IMR-90 (cell line): ENCODE data around the gene PTPRU. TPM values are rescaled to one million over a fixed set of nuclear protein-coding genes. Genes with fewer than 3 reads are reported as not detected.

Experiments
- ATAC-seq: fragments of 200-7000 bp; cut with Tn5 transposase; 2 replicates; pipeline ENCODE4 v1.9.1; 2020; ENCODE audit warnings: low read depth, mild to moderate bottlenecking, moderate library complexity
- BruUV-seq: library from RNA; stranded (reverse); fragments of 400-500 nt; replicated peaks from 2 replicates; lab custom pipeline; 2021; lab: Mats Ljungman, UMichigan
- CTCF ChIA-PET: fragments of 300-600 bp; formaldehyde crosslinking; extraction: SDS; loops from one replicate; lab custom pipeline; 2021; ENCODE audit warnings: antibody characterized with exemption; lab: Yijun Ruan, JAX
- POLR2A ChIA-PET: fragments of 300-600 bp; sonication (Branson Sonifier 250); formaldehyde crosslinking; loops from one replicate; lab custom pipeline; 2022; ENCODE audit warnings: antibody characterized with exemption; ENCODE audit not compliant: unreplicated experiment; lab: Charles Lee
- DNase-seq: peaks from one replicate; pipeline ENCODE4 v3.0.0; 2013
- H2AFZ ChIP-seq: replicated peaks from 2 replicates; pipeline ENCODE3; 2013; ENCODE audit warnings: low read length, mild to moderate bottlenecking; ENCODE audit not compliant: poor library complexity
- H2AK5ac ChIP-seq: 2 replicates; pipeline ENCODE4 v1.6.1; 2013; ENCODE audit warnings: low read depth, low read length, inconsistent platforms
- H2AK9ac ChIP-seq: replicated peaks from 2 replicates; pipeline ENCODE3; 2013; ENCODE audit warnings: mild to moderate bottlenecking, low read depth, low read length, moderate library complexity; ENCODE audit not compliant: poor library complexity
- H2BK120ac ChIP-seq: 2 replicates; pipeline ENCODE4 v1.6.1; 2013; ENCODE audit warnings: low read depth, low read length, inconsistent platforms
- H2BK15ac ChIP-seq: 3 replicates; pipeline ENCODE4 v1.6.1; 2013; ENCODE audit warnings: low read depth, low read length, inconsistent platforms
- H2BK20ac ChIP-seq: 2 replicates; pipeline ENCODE4 v1.6.1; 2013; ENCODE audit warnings: low read depth, mild to moderate bottlenecking, inconsistent platforms, low read length, moderate library complexity
- H2BK5ac ChIP-seq: 2 replicates; pipeline ENCODE4 v1.6.1; 2013; ENCODE audit warnings: mild to moderate bottlenecking, low read depth, low read length, inconsistent platforms; ENCODE audit not compliant: poor library complexity, severe bottlenecking
- H3K14ac ChIP-seq: replicated peaks from 2 replicates; pipeline ENCODE4 v1.6.1; 2013; ENCODE audit warnings: low read depth, low read length, inconsistent platforms
- H3K18ac ChIP-seq: 2 replicates; pipeline ENCODE4 v1.6.1; 2013; ENCODE audit warnings: low read depth, low read length, control low read depth
- H3K23ac ChIP-seq: 2 replicates; pipeline ENCODE4 v1.6.1; 2013; ENCODE audit warnings: low read depth, low read length, inconsistent platforms
- H3K27ac ChIP-seq: 2 replicates; pipeline ENCODE4 v1.5.1; 2013; ENCODE audit warnings: mild to moderate bottlenecking, control low read depth, low read length; ENCODE audit not compliant: insufficient read depth
- H3K27me3 ChIP-seq: 2 replicates; pipeline ENCODE4 v1.6.1; 2013; ENCODE audit warnings: low read length; ENCODE audit not compliant: control insufficient read depth, insufficient read depth
- H3K36me3 ChIP-seq: 2 replicates; pipeline ENCODE4 v1.6.1; 2013; ENCODE audit warnings: low read length, mixed read lengths; ENCODE audit not compliant: control insufficient read depth, insufficient read depth
- H3K4ac ChIP-seq: 2 replicates; pipeline ENCODE4 v1.6.1; 2013; ENCODE audit warnings: low read depth, low read length, inconsistent platforms
- H3K4me1 ChIP-seq: 2 replicates; pipeline ENCODE4 v1.6.1; 2013; ENCODE audit warnings: low read length, mixed read lengths; ENCODE audit not compliant: control insufficient read depth, insufficient read depth
- H3K4me2 ChIP-seq: 2 replicates; pipeline ENCODE4 v1.6.1; 2013; ENCODE audit warnings: low read depth, mild to moderate bottlenecking, control low read depth, low read length, moderate library complexity
- H3K4me3 ChIP-seq: 2 replicates; pipeline ENCODE4 v1.5.1; 2013; ENCODE audit warnings: low read depth, mild to moderate bottlenecking, control low read depth, low read length, moderate library complexity; ENCODE audit not compliant: insufficient read depth
- H3K56ac ChIP-seq: 2 replicates; pipeline ENCODE4 v1.6.1; 2013; ENCODE audit warnings: low read length, inconsistent platforms; ENCODE audit not compliant: insufficient read depth; ENCODE audit errors: extremely low read depth
- H3K79me1 ChIP-seq, 2 experiments: 2 replicates each; pipeline ENCODE4 v1.6.1; 2013; ENCODE audit warnings: low read length in 2 of 2, inconsistent platforms in 1 of 2, low read depth in 1 of 2
- H3K9ac ChIP-seq: 2 replicates; pipeline ENCODE4 v1.6.1; 2013; ENCODE audit warnings: low read depth, low read length, control low read depth
- H3K9me1 ChIP-seq: 2 replicates; pipeline ENCODE4 v1.6.1; 2013; ENCODE audit warnings: low read length, inconsistent platforms; ENCODE audit not compliant: insufficient read depth
- H3K9me3 ChIP-seq: 2 replicates; pipeline ENCODE4 v1.6.1; 2013; ENCODE audit warnings: low read length; ENCODE audit not compliant: control insufficient read depth, insufficient read depth
- H4K20me1 ChIP-seq: 2 replicates; pipeline ENCODE4 v1.6.1; 2013; ENCODE audit warnings: low read length, inconsistent platforms; ENCODE audit not compliant: insufficient read depth
- H4K5ac ChIP-seq: 2 replicates; pipeline ENCODE4 v1.6.1; 2013; ENCODE audit warnings: mild to moderate bottlenecking, low read depth, low read length, control low read depth
- H4K8ac ChIP-seq, 2 experiments: 2 replicates each; pipeline ENCODE4 v1.6.1; 2013; ENCODE audit warnings: low read depth in 2 of 2, low read length in 2 of 2, control low read depth in 1 of 2, inconsistent platforms in 1 of 2
- H4K91ac ChIP-seq: 2 replicates; pipeline ENCODE4 v1.6.1; 2013; ENCODE audit warnings: low read depth, low read length, inconsistent platforms; ENCODE audit not compliant: insufficient read depth
- BHLHE40 ChIP-seq: fragments of 150-350 bp; IDR thresholded peaks from 2 replicates; pipeline ENCODE4 v1.6.1; 2016; ENCODE audit warnings: mild to moderate bottlenecking, low read depth, low read length
- CEBPB ChIP-seq: IDR thresholded peaks from 2 replicates; pipeline ENCODE4 v1.6.1; 2012; ENCODE audit warnings: low read depth, low read length, improper control_type of control experiment
- CHD1 ChIP-seq: IDR thresholded peaks from 2 replicates; pipeline ENCODE4 v1.6.1; 2012; ENCODE audit warnings: low read depth, low read length, improper control_type of control experiment
- CTCF ChIP-seq: conservative IDR thresholded peaks from 2 replicates; pipeline ENCODE4 v1.5.1; 2012; ENCODE audit warnings: mild to moderate bottlenecking, low read depth, low read length, improper control_type of control experiment
- FOS ChIP-seq: fragments of 150-350 bp; IDR thresholded peaks from 2 replicates; pipeline ENCODE4 v1.6.1; 2016; ENCODE audit warnings: low read depth, low read length
- MAFK ChIP-seq: IDR thresholded peaks from 2 replicates; pipeline ENCODE4 v1.6.1; 2012; ENCODE audit warnings: low read depth, low read length, improper control_type of control experiment
- MAZ ChIP-seq: IDR thresholded peaks from 2 replicates; pipeline ENCODE4 v1.6.1; 2012; ENCODE audit warnings: low read depth, mild to moderate bottlenecking, low read length, improper control_type of control experiment, moderate library complexity, borderline replicate concordance
- MXI1 ChIP-seq: IDR thresholded peaks from 2 replicates; pipeline ENCODE4 v1.6.1; 2012; ENCODE audit warnings: low read depth, mild to moderate bottlenecking, low read length, moderate library complexity, borderline replicate concordance
- NFE2L2 ChIP-seq: fragments of 150-350 bp; IDR thresholded peaks from 2 replicates; pipeline ENCODE4 v1.6.1; 2016; ENCODE audit warnings: low read depth, mild to moderate bottlenecking, low read length
- POLR2A ChIP-seq: IDR thresholded peaks from 2 replicates; pipeline ENCODE4 v1.6.1; 2012; ENCODE audit warnings: mild to moderate bottlenecking, low read depth, low read length
- RAD21 ChIP-seq: IDR thresholded peaks from 2 replicates; pipeline ENCODE4 v1.6.1; 2012; ENCODE audit warnings: low read length, improper control_type of control experiment
- RCOR1 ChIP-seq: IDR thresholded peaks from 2 replicates; pipeline ENCODE4 v1.6.1; 2012; ENCODE audit warnings: mild to moderate bottlenecking, low read length, improper control_type of control experiment; ENCODE audit not compliant: insufficient replicate concordance
- RFX5 ChIP-seq: IDR thresholded peaks from 2 replicates; pipeline ENCODE4 v1.8.0; 2012; ENCODE audit warnings: low read depth, mild to moderate bottlenecking, low read length, moderate library complexity
- SMC3 ChIP-seq: fragments of 150-350 bp; IDR thresholded peaks from 2 replicates; pipeline ENCODE4 v1.6.1; 2016; ENCODE audit warnings: low read depth, mild to moderate bottlenecking, antibody characterized with exemption, low read length, moderate library complexity
- WGBS, 2 experiments: methylation state at CpG; one replicate each; pipeline versions ENCODE4 v1.1.5 to v1.1.7; 2013; ENCODE audit warnings: missing lambda C conversion rate in 2 of 2; ENCODE audit not compliant: insufficient read length in 1 of 2; ENCODE audit errors: extremely low coverage in 2 of 2; 5-methylcytosine and 5-hydroxymethylcytosine counted together
- dilution Hi-C: fragments of 300-500 bp; cut with HindIII; formaldehyde crosslinking; loops from one replicate; pipeline ENCODE4 v1.14.3; 2018; ENCODE audit warnings: low sequenced_read_pairs; ENCODE audit not compliant: unreplicated experiment
- in situ Hi-C: fragments of 300-500 bp; cut with MboI; formaldehyde crosslinking; loops from 3 replicates; pipeline ENCODE4 v1.14.3; 2019; ENCODE audit warnings: low sequenced_read_pairs, inconsistent platforms, mixed read lengths
- intact Hi-C: fragments of 100-400 bp; cut with micrococcal nuclease; formaldehyde crosslinking; loops from 2 replicates; pipeline ENCODE4 v1.10.0; 2022
- polyA plus RNA-seq, 3 experiments: library from polyadenylated mRNA; depleted of rRNA; stranded (reverse); fragments of >200 nt; gene quantifications; 2 replicates each; pipeline ENCODE4 v1.2.3, GENCODE V29; 2012; ENCODE audit warnings: low replicate concordance in 1 of 3
- total RNA-seq: library from RNA; depleted of rRNA; stranded (reverse); fragments of >200 nt; gene quantifications from 2 replicates; pipeline ENCODE4 v1.2.3, GENCODE V29; 2012

PTPRU gene
- total and polyA plus RNA-seq, 2 of the 4 experiments (the other 2 are of a cell fraction): 7.0 to 10.7 TPM

GRCh38 chr1:29224356-29224837 is 11.9 kb upstream of the PTPRU start:
- no peak overlapping the region for H3K9ac ChIP-seq
- WGBS, 2 experiments: 100% methylated on average over 2 of the region's 5 CpGs; no CpG with 5 or more reads in 1 of the 2 experiments
- dilution Hi-C loops: no loop called here
- H4K91ac ChIP-seq: no peak overlapping the region
- H3K4me3 ChIP-seq: no peak overlapping the region
- peaks cover 26 to 27% of the 10 kb centered on the region in 2 experiments for H3K79me1 ChIP-seq
- DNase-seq (no peak), ATAC-seq (no peak)
- H3K4me2 ChIP-seq: no peak overlapping the region
- H2AFZ ChIP-seq: no peak overlapping the region
- no peak overlapping the region for H3K56ac ChIP-seq
- H2BK120ac ChIP-seq: no peak overlapping the region
- H3K9me1 ChIP-seq: peaks cover 5% of the 10 kb centered on the region; the same call in 1 of the 2 replicates
- no peak overlapping the region for H2BK5ac ChIP-seq
- no peak for TF ChIP-seq FOS
- no peak for TF ChIP-seq MAFK
- no peak for TF ChIP-seq RFX5
- TF ChIP-seq RCOR1: no peak
- no peak for TF ChIP-seq SMC3
- TF ChIP-seq CTCF: no peak
- no peak for TF ChIP-seq MAZ
- no peak for TF ChIP-seq POLR2A
- TF ChIP-seq RAD21: no peak
- TF ChIP-seq CEBPB: no peak
- TF ChIP-seq NFE2L2: no peak
- TF ChIP-seq BHLHE40: no peak
- TF ChIP-seq CHD1: no peak
- TF ChIP-seq MXI1: no peak
- no TSS peak for BruUV-seq
- H3K23ac ChIP-seq: no peak overlapping the region
- peaks cover 4% of the 10 kb centered on the region; the same call in 1 of the 2 replicates for H3K4me1 ChIP-seq
- H3K9me3 ChIP-seq: no peaks in the 10 kb centered on the region
- H2BK20ac ChIP-seq: no peak overlapping the region
- ChIA-PET POLR2A (no interaction called here), CTCF (no interaction called here)
- H3K27ac ChIP-seq: no peak overlapping the region
- no peak overlapping the region for H3K4ac ChIP-seq
- intact Hi-C loops: no loop called here
- no peak overlapping the region for H3K14ac ChIP-seq
- no peak overlapping the region for H3K18ac ChIP-seq
- H3K36me3 ChIP-seq: peaks cover 6% of the 10 kb centered on the region
- no peak overlapping the region for H2AK9ac ChIP-seq
- no peaks in the 10 kb centered on the region for H3K27me3 ChIP-seq
- H2AK5ac ChIP-seq: no peak overlapping the region
- H2BK15ac ChIP-seq: no peak overlapping the region
- H4K5ac ChIP-seq: no peak overlapping the region
- no peaks in the 10 kb centered on the region; the same call in 1 of the 2 replicates for H4K20me1 ChIP-seq
- no peak overlapping the region for H4K8ac ChIP-seq
- in situ Hi-C loops: no loop called here
